GM23248 (cell line): ENCODE results near the gene LYSET. TPM values are rescaled to one million over a fixed set of nuclear protein-coding genes. Genes with fewer than 3 reads are reported as not detected.

Source experiments
- DNase-seq: peaks from one replicate; pipeline ENCODE4 v3.0.0-alpha.2; 2015
- H2AFZ ChIP-seq: fragments of 200-600 bp; sonication (generic); 2 replicates; pipeline ENCODE4 v1.6.1; 2016; ENCODE audit warnings: antibody characterized with exemption
- H3F3A ChIP-seq: fragments of 200-600 bp; sonication (generic); 2 replicates; pipeline ENCODE4 v1.6.1; 2016; ENCODE audit warnings: mild to moderate bottlenecking, antibody characterized with exemption, mixed run types; ENCODE audit not compliant: insufficient read depth
- H3K27ac ChIP-seq: fragments of 200-600 bp; sonication (generic); 2 replicates; pipeline ENCODE4 v1.5.1; 2016; ENCODE audit warnings: mild to moderate bottlenecking
- H3K27me3 ChIP-seq: fragments of 200-600 bp; sonication (generic); replicated peaks from 2 replicates; pipeline ENCODE4 v1.6.1; 2016; ENCODE audit warnings: mild to moderate bottlenecking; ENCODE audit not compliant: insufficient read depth
- H3K36me3 ChIP-seq: fragments of 200-600 bp; sonication (generic); 2 replicates; pipeline ENCODE4 v1.6.1; 2016; ENCODE audit warnings: low read depth, mild to moderate bottlenecking
- H3K4me1 ChIP-seq: fragments of 200-600 bp; sonication (generic); 2 replicates; pipeline ENCODE4 v1.6.1; 2016; ENCODE audit warnings: mild to moderate bottlenecking; ENCODE audit not compliant: insufficient read depth
- H3K4me2 ChIP-seq: fragments of 200-600 bp; sonication (generic); one replicate; pipeline ENCODE4 v1.6.1; 2016; ENCODE audit warnings: mild to moderate bottlenecking; ENCODE audit not compliant: unreplicated experiment
- H3K4me3 ChIP-seq: fragments of 200-600 bp; sonication (generic); 2 replicates; pipeline ENCODE4 v1.5.1; 2016; ENCODE audit warnings: mild to moderate bottlenecking
- H3K79me2 ChIP-seq: fragments of 200-600 bp; sonication (generic); 2 replicates; pipeline ENCODE4 v1.6.1; 2016; ENCODE audit warnings: mild to moderate bottlenecking; ENCODE audit not compliant: insufficient read depth
- H3K9ac ChIP-seq: fragments of 200-600 bp; sonication (generic); 2 replicates; pipeline ENCODE4 v1.6.1; 2016; ENCODE audit warnings: mild to moderate bottlenecking
- H3K9me2 ChIP-seq: fragments of 200-600 bp; sonication (generic); 2 replicates; pipeline ENCODE4 v1.6.1; 2016; ENCODE audit warnings: mixed run types, mild to moderate bottlenecking, moderate library complexity; ENCODE audit not compliant: insufficient read depth
- H3K9me3 ChIP-seq: fragments of 200-600 bp; sonication (generic); one replicate; pipeline ENCODE4 v1.6.1; 2017; ENCODE audit warnings: low read depth
- H4K20me1 ChIP-seq: fragments of 200-600 bp; sonication (generic); 2 replicates; pipeline ENCODE4 v1.6.0; 2016; ENCODE audit not compliant: insufficient read depth
- EZH2 ChIP-seq: fragments of 200-600 bp; sonication (generic); IDR thresholded peaks from 2 replicates; pipeline ENCODE4 v1.6.1; 2018; ENCODE audit warnings: antibody characterized with exemption, mild to moderate bottlenecking; ENCODE audit not compliant: insufficient read depth, poor library complexity, severe bottlenecking
- EZH2phosphoT487 ChIP-seq: fragments of 200-600 bp; sonication (generic); IDR thresholded peaks from 2 replicates; pipeline ENCODE4 v1.6.1; 2018; ENCODE audit warnings: antibody characterized with exemption, moderate library complexity, mild to moderate bottlenecking, low read depth; ENCODE audit not compliant: insufficient read depth
- WGBS, 2 experiments: methylation state at CpG; one replicate each; pipeline ENCODE4 v1.1.6; 2015 to 2017; ENCODE audit warnings: low lambda C conversion rate in 2 of 2, low coverage in 1 of 2; ENCODE audit errors: missing lambda C conversion rate in 2 of 2; 5-methylcytosine and 5-hydroxymethylcytosine counted together
- in situ Hi-C: fragments of 300-500 bp; cut with MboI; formaldehyde crosslinking; loops from 2 replicates; pipeline ENCODE4 v1.15.0; 2020
- polyA plus RNA-seq: library from polyadenylated mRNA; unstranded; fragments of >200 nt; fragmentation: Nextera tagmentation; extraction: Ambion mirVana; gene quantifications from 2 replicates; pipeline ENCODE4 v1.2.1, GENCODE V29; 2016
- total RNA-seq: library from RNA; depleted of rRNA; stranded (reverse); fragments of >200 nt; shearing (Covaris generic); gene quantifications from 2 replicates; pipeline ENCODE4 v1.2.3, GENCODE V29; 2014

LYSET gene
- total and polyA plus RNA-seq, 2 experiments from 2014 or later: 7.7 to 18.5 TPM

- Histone ChIP-seq H3K9me3 (no peaks in the 10 kb centered on the region), H3K27me3 (no peaks in the 10 kb centered on the region), H3K4me3 (no peak overlapping the region), H3K27ac (no peak overlapping the region), H2AFZ (no peak overlapping the region), H3F3A (peaks cover 2% of the 10 kb centered on the region; the same call in 1 of the 2 replicates), H3K4me1 (no peaks in the 10 kb centered on the region), H3K36me3 (no peaks in the 10 kb centered on the region), H3K79me2 (no peaks in the 10 kb centered on the region), H3K9ac (no peak overlapping the region), H3K9me2 (no peaks in the 10 kb centered on the region), H3K4me2 (no peak overlapping the region), H4K20me1 (no peaks in the 10 kb centered on the region)
- in situ Hi-C loops: loop anchor here (10.0 kb wide), 1 partner anchor 183 kb away; no protein-coding TSS in a partner anchor
- 16 to 37% methylated on average over 11 to 17 of the region's 17 CpGs for WGBS, 2 experiments
- no peak for TF ChIP-seq EZH2
- TF ChIP-seq EZH2phosphoT487: no peak
- DNase-seq: peak; percentile 38
Measured at GRCh38 chr14:93137864-93138263, 47.3 kb upstream of the LYSET start.

GRCh38 chr14:93142854-93143652, 42.1 kb upstream of the LYSET start:
- no peaks in the 10 kb centered on the region for H3K4me1 ChIP-seq
- no peak overlapping the region for H3K4me3 ChIP-seq
- H3K9me3 ChIP-seq: no peaks in the 10 kb centered on the region
- H3K9ac ChIP-seq: no peak overlapping the region
- no peaks in the 10 kb centered on the region for H3F3A ChIP-seq
- H3K4me2 ChIP-seq: no peak overlapping the region
- no peaks in the 10 kb centered on the region for H4K20me1 ChIP-seq
- DNase-seq: no peak
- no peaks in the 10 kb centered on the region for H3K27me3 ChIP-seq
- TF ChIP-seq EZH2phosphoT487 (no peak), EZH2 (no peak)
- 69 to 73% methylated on average over 12 to 13 of the region's 13 CpGs for WGBS, 2 experiments
- H3K36me3 ChIP-seq: no peaks in the 10 kb centered on the region
- in situ Hi-C loops: no loop called here
- H3K9me2 ChIP-seq: no peaks in the 10 kb centered on the region
- no peak overlapping the region for H2AFZ ChIP-seq
- H3K27ac ChIP-seq: no peak overlapping the region
- H3K79me2 ChIP-seq: no peaks in the 10 kb centered on the region

GRCh38 chr14:93146119-93146518, 39.0 kb upstream of the LYSET start:
- 68 to 69% methylated on average over 9 of the region's 9 CpGs for WGBS, 2 experiments
- Histone ChIP-seq H3K27me3 (no peaks in the 10 kb centered on the region), H3K9me3 (no peaks in the 10 kb centered on the region), H2AFZ (no peak overlapping the region), H3K79me2 (no peaks in the 10 kb centered on the region), H3F3A (no peaks in the 10 kb centered on the region), H4K20me1 (no peaks in the 10 kb centered on the region), H3K9me2 (no peaks in the 10 kb centered on the region), H3K4me1 (no peaks in the 10 kb centered on the region), H3K4me2 (no peak overlapping the region), H3K36me3 (no peaks in the 10 kb centered on the region), H3K9ac (no peak overlapping the region), H3K4me3 (no peak overlapping the region), H3K27ac (no peak overlapping the region)
- TF ChIP-seq EZH2phosphoT487: no peak
- in situ Hi-C loops: no loop called here
- DNase-seq: no peak

- no peak overlapping the region for H2AFZ ChIP-seq
Measured at GRCh38 chr14:93148979-93149378, 36.1 kb upstream of the LYSET start.

More at GRCh38 chr14:93148979-93149378, 36.1 kb upstream of the LYSET start:
- Histone ChIP-seq H3K9me2 (no peaks in the 10 kb centered on the region), H3K4me3 (no peak overlapping the region), H3K4me2 (no peak overlapping the region), H3K36me3 (no peaks in the 10 kb centered on the region), H3K79me2 (no peaks in the 10 kb centered on the region), H3K9me3 (no peaks in the 10 kb centered on the region), H3F3A (no peaks in the 10 kb centered on the region), H3K27ac (no peak overlapping the region), H3K4me1 (no peaks in the 10 kb centered on the region), H4K20me1 (no peaks in the 10 kb centered on the region), H3K9ac (no peak overlapping the region), H3K27me3 (no peaks in the 10 kb centered on the region)
- in situ Hi-C loops: no loop called here
- 72 to 80% methylated on average over 8 of the region's 8 CpGs for WGBS, 2 experiments
- TF ChIP-seq EZH2phosphoT487 (no peak), EZH2 (no peak)
- no peak for DNase-seq
